ENCODE results near the gene SLC30A9.

Gene SLC30A9

DNA sequence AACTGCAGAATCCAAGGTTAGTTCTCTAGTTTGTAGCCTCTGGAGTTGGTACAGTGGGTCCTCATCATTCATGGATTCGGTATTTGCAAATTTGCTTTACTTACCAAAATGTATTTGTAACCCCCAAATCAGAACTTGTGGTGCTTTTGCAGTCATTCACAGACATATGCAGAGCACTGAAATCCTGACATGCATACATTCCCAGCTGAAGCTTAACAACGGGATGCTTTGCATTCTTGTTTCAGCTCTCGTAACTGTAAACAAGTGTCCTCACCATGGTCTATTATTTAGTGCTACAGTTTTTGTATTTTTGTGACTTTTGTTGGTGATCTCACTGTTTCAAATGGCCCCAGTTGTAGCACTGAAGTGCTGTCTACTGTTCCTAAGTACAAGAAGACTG is 146.0 kb downstream of the SLC30A9 start:
- DNase-seq (ENCODE audit: low spot score) = no peak
